Keratinocyte (primary cell): ENCODE data around the gene PPM1B.

ENCODE experiments used
- CTCF ChIP-seq, 3 experiments: IDR thresholded peaks in 1 of 3; conservative IDR thresholded peaks in 1 of 3; optimal IDR thresholded peaks in 1 of 3; 2 replicates in 2 of 3; 3 replicates in 1 of 3; pipeline versions ENCODE3 to v1.5.1; 2011; ENCODE audit warnings: low read length in 3 of 3, mild to moderate bottlenecking in 3 of 3, moderate library complexity in 2 of 3, control low read depth in 1 of 3, inconsistent platforms in 1 of 3; ENCODE audit not compliant: insufficient read depth in 2 of 3; ENCODE audit errors: extremely low read depth in 1 of 3
- EZH2 ChIP-seq: IDR thresholded peaks from one replicate; pipeline ENCODE4 v1.6.1; 2012; ENCODE audit warnings: inconsistent platforms, mild to moderate bottlenecking, low read length, moderate library complexity

GRCh38 chr2:44237221-44237620, 68.5 kb downstream of the PPM1B start:
- no peak for TF ChIP-seq CTCF (optimal IDR thresholded peaks at IDR 0.05 in 1 of 3, IDR thresholded peaks at IDR 0.05 in 1 of 3, conservative IDR thresholded peaks at IDR 0.05 in 1 of 3; ENCODE audit: extremely low read depth in 1 of 3, insufficient read depth in 2 of 3, low read length in 3 of 3)
- no peak for TF ChIP-seq EZH2
